Sigmoid colon (tissue), 3 donors: Measurements from ENCODE around the gene TRABD2B.

Experiments
- POLR2A ChIP-seq, 2 donors: fragments of 450-650 bp; IDR thresholded peaks; one replicate each; pipeline ENCODE4 v1.6.1; 2016; ENCODE audit warnings: antibody characterized with exemption in 2 of 2, mild to moderate bottlenecking in 2 of 2, moderate library complexity in 2 of 2
- TF ChIP-seq, protein P1 (sequence below), 4 experiments: fragments of 450-650 bp in 3 of 4; fragments of 200-600 bp in 1 of 4; IDR thresholded peaks; one replicate each; pipeline ENCODE4 v1.5.1; 2016 to 2019; ENCODE audit warnings: antibody characterized with exemption in 4 of 4, mild to moderate bottlenecking in 3 of 4, moderate library complexity in 2 of 4

GRCh38 chr1:47996406-47997226, 569 bp downstream of the TRABD2B start:
- TF ChIP-seq POLR2A (IDR thresholded peaks at IDR 0.05): no peak
- TF ChIP-seq, protein P1, sequence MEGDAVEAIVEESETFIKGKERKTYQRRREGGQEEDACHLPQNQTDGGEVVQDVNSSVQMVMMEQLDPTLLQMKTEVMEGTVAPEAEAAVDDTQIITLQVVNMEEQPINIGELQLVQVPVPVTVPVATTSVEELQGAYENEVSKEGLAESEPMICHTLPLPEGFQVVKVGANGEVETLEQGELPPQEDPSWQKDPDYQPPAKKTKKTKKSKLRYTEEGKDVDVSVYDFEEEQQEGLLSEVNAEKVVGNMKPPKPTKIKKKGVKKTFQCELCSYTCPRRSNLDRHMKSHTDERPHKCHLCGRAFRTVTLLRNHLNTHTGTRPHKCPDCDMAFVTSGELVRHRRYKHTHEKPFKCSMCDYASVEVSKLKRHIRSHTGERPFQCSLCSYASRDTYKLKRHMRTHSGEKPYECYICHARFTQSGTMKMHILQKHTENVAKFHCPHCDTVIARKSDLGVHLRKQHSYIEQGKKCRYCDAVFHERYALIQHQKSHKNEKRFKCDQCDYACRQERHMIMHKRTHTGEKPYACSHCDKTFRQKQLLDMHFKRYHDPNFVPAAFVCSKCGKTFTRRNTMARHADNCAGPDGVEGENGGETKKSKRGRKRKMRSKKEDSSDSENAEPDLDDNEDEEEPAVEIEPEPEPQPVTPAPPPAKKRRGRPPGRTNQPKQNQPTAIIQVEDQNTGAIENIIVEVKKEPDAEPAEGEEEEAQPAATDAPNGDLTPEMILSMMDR (IDR thresholded peaks at IDR 0.05): no peak
